Endothelial cell of umbilical vein (primary cell): ENCODE data around the gene MAP3K10. TPM values are rescaled to one million over a fixed set of nuclear protein-coding genes. Genes with fewer than 3 reads are reported as not detected.

Experiments used
- BruUV-seq: library from RNA; stranded (reverse); fragments of 400-500 nt; replicated peaks from 2 replicates; lab custom pipeline; 2021; lab: Mats Ljungman, UMichigan
- CTCF ChIA-PET: fragments of 300-600, 350-600 bp; sonication (Branson Sonifier 250); formaldehyde crosslinking; loops from one replicate; lab custom pipeline; 2021; ENCODE audit warnings: antibody characterized with exemption, inconsistent platforms; lab: Charles Lee
- POLR2A ChIA-PET: fragments of 300-600, 350-600 bp; sonication (Branson Sonifier 250); formaldehyde crosslinking; loops from one replicate; lab custom pipeline; 2021; ENCODE audit warnings: antibody characterized with exemption, inconsistent platforms; lab: Charles Lee
- DNase-seq: peaks from one replicate; pipeline ENCODE4 v3.0.0-alpha.2; 2011; ENCODE audit warnings: low read depth, low spot score
- FAIRE-seq: peaks from 2 replicates; lab custom pipeline; 2011; peaks lifted over from hg19 to GRCh38; lab: Jason Lieb, UNC
- H2AFZ ChIP-seq: 2 replicates; pipeline ENCODE4 v1.6.0; 2012; ENCODE audit warnings: low read depth, low read length, control low read depth, inconsistent platforms
- H3K27ac ChIP-seq: 2 replicates; pipeline ENCODE4 v1.5.1; 2011; ENCODE audit warnings: low read depth, mild to moderate bottlenecking, control low read depth, low read length, moderate library complexity; ENCODE audit not compliant: insufficient read depth
- H3K27me3 ChIP-seq, 2 experiments: 2 replicates each; pipeline versions ENCODE4 v1.6.0 to v1.6.1; 2011; ENCODE audit warnings: low read length in 2 of 2, mixed read lengths in 1 of 2; ENCODE audit not compliant: control insufficient read depth in 2 of 2, insufficient read depth in 2 of 2
- H3K36me3 ChIP-seq, 2 experiments: 2 replicates in 1 of 2; 3 replicates in 1 of 2; pipeline ENCODE4 v1.5.1; 2011; ENCODE audit warnings: low read length in 2 of 2, mild to moderate bottlenecking in 1 of 2, moderate library complexity in 1 of 2; ENCODE audit not compliant: control insufficient read depth in 2 of 2, insufficient read depth in 2 of 2; ENCODE audit errors: extremely low read depth in 1 of 2
- H3K4me1 ChIP-seq: 3 replicates; pipeline ENCODE4 v1.5.1; 2011; ENCODE audit warnings: mild to moderate bottlenecking, low read length; ENCODE audit not compliant: control insufficient read depth, insufficient read depth; ENCODE audit errors: extremely low read depth
- H3K4me2 ChIP-seq: 2 replicates; pipeline ENCODE4 v1.6.1; 2011; ENCODE audit warnings: low read length, control low read depth, mixed read lengths; ENCODE audit not compliant: insufficient read depth
- H3K4me3 ChIP-seq, 3 experiments: fragments of 200-600 bp in 1 of 3; sonication (generic), shearing (Covaris generic) in 1 of 3; replicated peaks in 1 of 3; 2 replicates each; pipeline ENCODE4 v1.5.1; 2011 to 2016; ENCODE audit warnings: control low read depth in 3 of 3, low read length in 3 of 3, mild to moderate bottlenecking in 2 of 3, inconsistent platforms in 1 of 3, low read depth in 1 of 3, moderate library complexity in 1 of 3; ENCODE audit not compliant: insufficient read depth in 1 of 3
- H3K79me2 ChIP-seq: 2 replicates; pipeline ENCODE4 v1.6.0; 2012; ENCODE audit warnings: low read length, inconsistent platforms; ENCODE audit not compliant: control insufficient read depth, insufficient read depth
- H3K9ac ChIP-seq: replicated peaks from 2 replicates; pipeline ENCODE3; 2011; ENCODE audit warnings: low read length, control low read depth; ENCODE audit not compliant: insufficient read depth; ENCODE audit errors: extremely low read depth
- H3K9me1 ChIP-seq: replicated peaks from 3 replicates; pipeline ENCODE4 v1.6.0; 2011; ENCODE audit warnings: mild to moderate bottlenecking, low read length; ENCODE audit not compliant: control insufficient read depth, insufficient read depth; ENCODE audit errors: extremely low read depth
- H3K9me3 ChIP-seq: replicated peaks from 2 replicates; pipeline ENCODE4 v1.5.1; 2012; ENCODE audit warnings: low read length, inconsistent platforms; ENCODE audit not compliant: control insufficient read depth, insufficient read depth
- H4K20me1 ChIP-seq: replicated peaks from 2 replicates; pipeline ENCODE3; 2011; ENCODE audit warnings: mild to moderate bottlenecking, low read length; ENCODE audit not compliant: control insufficient read depth, insufficient read depth; ENCODE audit errors: extremely low read depth
- CTCF ChIP-seq, 2 donors: IDR thresholded peaks; 1 replicate in 1 of 2; 2 replicates in 1 of 2; pipeline ENCODE4 v1.5.1; 2011; ENCODE audit warnings: low read length in 2 of 2, mild to moderate bottlenecking in 2 of 2, moderate library complexity in 2 of 2, control low read depth in 1 of 2, inconsistent platforms in 1 of 2, low read depth in 1 of 2; ENCODE audit not compliant: insufficient read depth in 1 of 2; ENCODE audit errors: extremely low read depth in 1 of 2
- EZH2 ChIP-seq: IDR thresholded peaks from 2 replicates; pipeline ENCODE4 v1.6.1; 2012; ENCODE audit warnings: borderline replicate concordance, low read depth, mild to moderate bottlenecking, moderate library complexity, low read length, inconsistent platforms; ENCODE audit not compliant: severe bottlenecking
- FOS ChIP-seq: IDR thresholded peaks from 2 replicates; pipeline ENCODE4 v1.6.1; 2011; ENCODE audit warnings: mild to moderate bottlenecking, low read length, moderate library complexity, borderline replicate concordance; ENCODE audit not compliant: insufficient read depth
- GATA2 ChIP-seq: IDR thresholded peaks from 2 replicates; pipeline ENCODE4 v1.7.0; 2011; ENCODE audit warnings: low read depth, mild to moderate bottlenecking, moderate library complexity, mixed read lengths, low read length; ENCODE audit not compliant: insufficient read length, insufficient read depth
- JUN ChIP-seq: IDR thresholded peaks from 2 replicates; pipeline ENCODE4 v1.6.1; 2011; ENCODE audit warnings: borderline replicate concordance, low read depth; ENCODE audit not compliant: insufficient read length, insufficient read depth
- MYC ChIP-seq: IDR thresholded peaks from one replicate; pipeline ENCODE4 v1.6.1; 2011; ENCODE audit warnings: mild to moderate bottlenecking, low read depth, low read length
- POLR2A ChIP-seq: IDR thresholded peaks from 2 replicates; pipeline ENCODE4 v1.6.1; 2012; ENCODE audit warnings: low read depth, mild to moderate bottlenecking, control low read depth, low read length
- POLR2AphosphoS5 ChIP-seq: IDR thresholded peaks from 2 replicates; pipeline ENCODE4 v1.6.1; 2012; ENCODE audit warnings: low read depth, mild to moderate bottlenecking, control low read depth, low read length, moderate library complexity; ENCODE audit not compliant: insufficient read depth
- dilution Hi-C: fragments of 300-500 bp; cut with MboI; formaldehyde crosslinking; loops from one replicate; pipeline ENCODE4 v1.15.0; 2019; ENCODE audit warnings: low sequenced_read_pairs; ENCODE audit not compliant: extremely low pct_ligation_motif_present
- intact Hi-C: fragments of 100-400 bp; cut with micrococcal nuclease; formaldehyde crosslinking; loops from one replicate; pipeline ENCODE4 v1.10.0; 2022
- polyA plus RNA-seq, 4 experiments: library from polyadenylated mRNA; depleted of rRNA in 3 of 4; stranded (reverse) in 3 of 4; unstranded in 1 of 4; fragments of >200 nt; gene quantifications; 2 replicates each; pipeline versions ENCODE4 v1.2.1 to v1.2.3, GENCODE V29; 2011 to 2012; ENCODE audit warnings: missing spikeins in 1 of 4
- total RNA-seq: library from RNA; stranded (reverse); gene quantifications from 2 replicates; pipeline ENCODE4 v1.2.3, GENCODE V29; 2021
- TF ChIP-seq, protein P1 (sequence below): IDR thresholded peaks from 2 replicates; pipeline ENCODE4 v1.6.1; 2011; ENCODE audit not compliant: insufficient read depth, insufficient read length

Gene MAP3K10
- total and polyA plus RNA-seq, 2 donors (not counting 3 experiments of a cell fraction or from before 2014, with no cell fraction given) = 6.3 to 19.4 TPM

GRCh38 chr19:40178756-40179155 is 12.5 kb upstream of the MAP3K10 start:
- H3K27ac ChIP-seq = no peak overlapping the region
- CTCF ChIA-PET = interaction anchor here (1.1 kb wide), 1 partner anchor 19 kb away, joined by 3 read pairs; no protein-coding TSS in a partner anchor
- H3K9me1 ChIP-seq = no peaks in the 10 kb centered on the region
- dilution Hi-C loops (no loop called here), intact Hi-C loops (no loop called here)
- no peak overlapping the region for H3K4me3 ChIP-seq
- POLR2A ChIA-PET = no interaction called here
- H4K20me1 ChIP-seq = no peaks in the 10 kb centered on the region
- no peaks in the 10 kb centered on the region for H3K27me3 ChIP-seq
- H3K4me1 ChIP-seq = no peaks in the 10 kb centered on the region
- TF ChIP-seq POLR2A (no peak), JUN (no peak), MYC (no peak), FOS (no peak), EZH2 (no peak)
- TF ChIP-seq, protein P1, sequence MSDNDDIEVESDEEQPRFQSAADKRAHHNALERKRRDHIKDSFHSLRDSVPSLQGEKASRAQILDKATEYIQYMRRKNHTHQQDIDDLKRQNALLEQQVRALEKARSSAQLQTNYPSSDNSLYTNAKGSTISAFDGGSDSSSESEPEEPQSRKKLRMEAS = no peak
- no peak for DNase-seq
- no peak overlapping the region for H3K9ac ChIP-seq
- H3K36me3 ChIP-seq = no peaks in the 10 kb centered on the region
- no peak overlapping the region for H3K4me2 ChIP-seq
- no peaks in the 10 kb centered on the region for H3K79me2 ChIP-seq
- H2AFZ ChIP-seq = no peak overlapping the region
- BruUV-seq = no TSS peak
- FAIRE-seq = peak; percentile 63
- H3K9me3 ChIP-seq = no peaks in the 10 kb centered on the region

GRCh38 chr19:40184273-40184672 is 7.0 kb upstream of the MAP3K10 start:
- intact Hi-C loops (no loop called here), dilution Hi-C loops (no loop called here)
- Histone ChIP-seq H4K20me1 (no peaks in the 10 kb centered on the region), H3K27ac (no peak overlapping the region), H3K4me3 (no peak overlapping the region), H3K27me3 (no peaks in the 10 kb centered on the region), H3K9me3 (no peaks in the 10 kb centered on the region), H3K4me1 (no peaks in the 10 kb centered on the region), H3K36me3 (no peaks in the 10 kb centered on the region), H2AFZ (no peak overlapping the region), H3K9ac (no peak overlapping the region), H3K9me1 (no peaks in the 10 kb centered on the region), H3K79me2 (no peaks in the 10 kb centered on the region), H3K4me2 (no peak overlapping the region)
- ChIA-PET CTCF (no interaction called here), POLR2A (no interaction called here)
- TF ChIP-seq GATA2 = no peak
- TF ChIP-seq CTCF (IDR thresholded peaks at IDR 0.05; ENCODE audit: extremely low read depth in 1 of 2, insufficient read depth in 1 of 2, low read depth in 1 of 2, low read length in 2 of 2) = no peak
- no peak for TF ChIP-seq POLR2AphosphoS5
- TF ChIP-seq EZH2 = no peak
- no peak for TF ChIP-seq JUN
- TF ChIP-seq FOS = no peak
- TF ChIP-seq POLR2A = no peak
- TF ChIP-seq MYC = no peak
- TF ChIP-seq, protein P1 = no peak
- no TSS peak for BruUV-seq
- DNase-seq = no peak
- FAIRE-seq = no peak
